Activated naive CD4-positive, alpha-beta T cell treated with anti-CD3 and anti-CD28 coated beads, Interleukin-2, amount 10 ng/mL, durations not matched to agents 7 days and 5 days (primary cell): Measurements from ENCODE around the gene PYCR2.
A peak's percentile ranks its signal among the peaks of the same experiment; 100 is the strongest.

Experiments
- CTCF ChIA-PET: fragments of 350-600 bp; sonication (Branson Sonifier 250); formaldehyde crosslinking; loops from one replicate; lab custom pipeline; 2021; ENCODE audit warnings: antibody characterized with exemption; lab: Charles Lee
- DNase-seq: peaks from one replicate; pipeline ENCODE4 v3.0.0-alpha.2; 2020
- H3K27ac Mint-ChIP-seq: one replicate; pipeline ENCODE4 v1.8.0; 2021; ENCODE audit warnings: mild to moderate bottlenecking, moderate library complexity, mixed read lengths
- H3K27me3 Mint-ChIP-seq: one replicate; pipeline ENCODE4 v1.8.0; 2021; ENCODE audit warnings: mild to moderate bottlenecking, mixed read lengths
- H3K36me3 Mint-ChIP-seq: one replicate; pipeline ENCODE4 v1.8.0; 2021; ENCODE audit warnings: mixed read lengths
- H3K4me1 Mint-ChIP-seq: one replicate; pipeline ENCODE4 v1.8.0; 2021; ENCODE audit warnings: mixed read lengths
- H3K4me3 Mint-ChIP-seq: one replicate; pipeline ENCODE4 v1.8.0; 2021; ENCODE audit warnings: mild to moderate bottlenecking, moderate library complexity, mixed read lengths
- H3K9me3 Mint-ChIP-seq: one replicate; pipeline ENCODE4 v1.8.0; 2021; ENCODE audit warnings: mixed read lengths

The PYCR2 gene

GRCh38 chr1:225921734-225922709, 2.0 kb downstream of the PYCR2 start:
- CTCF ChIA-PET = interaction anchor here (0.7 to 1.0 kb wide), 3 partner anchors 11 to 144 kb away, joined by 3 to 5 read pairs (median 3); partner anchors contain the start of gene SRP9
- Mint-ChIP-seq H3K4me1 (peaks cover 57% of the 10 kb centered on the region), H3K9me3 (no peaks in the 10 kb centered on the region), H3K27me3 (no peaks in the 10 kb centered on the region), H3K27ac (peak overlapping the region; percentile 75), H3K36me3 (peaks cover 49% of the 10 kb centered on the region), H3K4me3 (peak overlapping the region; percentile 96)
- DNase-seq = no peak

DNA sequence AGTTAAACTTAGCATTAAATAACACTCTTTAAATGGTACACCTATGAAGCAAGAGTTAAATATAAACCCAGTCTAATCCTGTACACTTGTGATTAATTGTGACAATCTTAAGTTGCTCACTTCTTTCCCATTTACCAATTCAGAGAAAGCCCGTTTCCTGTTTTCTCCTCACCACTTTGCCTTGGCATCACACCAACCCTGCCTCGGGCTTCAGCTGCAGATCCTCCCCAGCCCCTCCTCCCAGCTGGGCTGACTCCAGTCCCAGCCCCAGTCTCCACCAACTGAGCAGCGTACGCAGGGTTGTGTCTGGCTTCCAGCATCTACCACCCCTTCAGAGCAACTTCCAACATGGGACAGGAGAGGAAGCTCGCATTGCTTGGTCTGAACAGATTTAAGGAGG, 4.1 kb downstream of the PYCR2 start:
- Mint-ChIP-seq H3K4me1 (peaks cover 46% of the 10 kb centered on the region), H3K27ac (peak overlapping the region; percentile 84), H3K9me3 (no peaks in the 10 kb centered on the region), H3K36me3 (peaks cover 54% of the 10 kb centered on the region), H3K27me3 (no peaks in the 10 kb centered on the region), H3K4me3 (peak overlapping the region; percentile 3)
- DNase-seq = no peak
- CTCF ChIA-PET = interaction anchor here (1.2 kb wide), 1 partner anchor 445 kb away, joined by 4 read pairs; no protein-coding TSS in a partner anchor

- no peaks in the 10 kb centered on the region for H3K9me3 Mint-ChIP-seq
- no peak overlapping the region for H3K4me3 Mint-ChIP-seq
- H3K36me3 Mint-ChIP-seq = peaks cover 52% of the 10 kb centered on the region
- peaks cover 40% of the 10 kb centered on the region for H3K4me1 Mint-ChIP-seq
- CTCF ChIA-PET = no interaction called here
- no peaks in the 10 kb centered on the region for H3K27me3 Mint-ChIP-seq
- H3K27ac Mint-ChIP-seq = no peak overlapping the region
- no peak for DNase-seq
These were observed 5.8 kb downstream of the PYCR2 start for GRCh38 chr1:225918280-225918679.

- Mint-ChIP-seq H3K9me3 (no peaks in the 10 kb centered on the region), H3K27me3 (no peaks in the 10 kb centered on the region), H3K27ac (peak overlapping the region; percentile 15), H3K36me3 (peaks cover 47% of the 10 kb centered on the region), H3K4me3 (no peak overlapping the region), H3K4me1 (peaks cover 34% of the 10 kb centered on the region)
- no peak for DNase-seq
- CTCF ChIA-PET = interaction anchor here (1.5 kb wide), 1 partner anchor 39 kb away, joined by 3 read pairs; no protein-coding TSS in a partner anchor
These were observed 6.5 kb downstream of the PYCR2 start for GRCh38 chr1:225917536-225917935.

GRCh38 chr1:225917101-225917500, 6.9 kb downstream of the PYCR2 start:
- Mint-ChIP-seq H3K4me1 (peaks cover 30% of the 10 kb centered on the region), H3K36me3 (peaks cover 44% of the 10 kb centered on the region), H3K9me3 (no peaks in the 10 kb centered on the region), H3K27me3 (no peaks in the 10 kb centered on the region), H3K4me3 (no peak overlapping the region), H3K27ac (no peak overlapping the region)
- DNase-seq = no peak
- CTCF ChIA-PET = interaction anchor here (1.5 kb wide), 1 partner anchor 39 kb away, joined by 3 read pairs; no protein-coding TSS in a partner anchor

GRCh38 chr1:225915538-225915991, 8.5 kb downstream of the PYCR2 start:
- H3K27ac Mint-ChIP-seq = no peak overlapping the region
- CTCF ChIA-PET = no interaction called here
- no peak for DNase-seq
- no peaks in the 10 kb centered on the region for H3K27me3 Mint-ChIP-seq
- no peaks in the 10 kb centered on the region for H3K9me3 Mint-ChIP-seq
- H3K4me1 Mint-ChIP-seq = peaks cover 22% of the 10 kb centered on the region
- peaks cover 34% of the 10 kb centered on the region for H3K36me3 Mint-ChIP-seq
- H3K4me3 Mint-ChIP-seq = no peak overlapping the region

DNA sequence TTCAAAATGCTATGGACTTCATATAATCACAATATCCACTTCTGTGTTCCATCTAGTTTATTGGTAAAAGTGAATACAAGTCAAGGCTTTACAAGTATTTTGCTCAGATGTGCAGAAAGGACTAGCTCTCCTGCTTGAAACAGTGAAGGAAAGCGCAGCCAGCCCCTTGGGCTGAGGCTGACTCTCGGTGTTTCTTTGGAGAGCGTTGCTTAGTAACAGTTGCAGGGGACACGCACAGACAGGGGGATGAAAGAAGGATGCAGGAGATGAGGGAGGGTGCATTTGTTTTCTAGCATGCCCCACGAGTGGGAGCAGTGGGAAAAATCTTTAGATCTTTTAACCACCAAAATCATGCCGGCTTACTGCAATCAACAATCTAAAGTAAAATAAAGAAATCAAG, 9.1 kb downstream of the PYCR2 start:
- CTCF ChIA-PET = no interaction called here
- Mint-ChIP-seq H3K4me3 (no peak overlapping the region), H3K9me3 (no peaks in the 10 kb centered on the region), H3K4me1 (peaks cover 22% of the 10 kb centered on the region), H3K36me3 (peaks cover 29% of the 10 kb centered on the region), H3K27me3 (no peaks in the 10 kb centered on the region), H3K27ac (no peak overlapping the region)
- DNase-seq = no peak

DNA sequence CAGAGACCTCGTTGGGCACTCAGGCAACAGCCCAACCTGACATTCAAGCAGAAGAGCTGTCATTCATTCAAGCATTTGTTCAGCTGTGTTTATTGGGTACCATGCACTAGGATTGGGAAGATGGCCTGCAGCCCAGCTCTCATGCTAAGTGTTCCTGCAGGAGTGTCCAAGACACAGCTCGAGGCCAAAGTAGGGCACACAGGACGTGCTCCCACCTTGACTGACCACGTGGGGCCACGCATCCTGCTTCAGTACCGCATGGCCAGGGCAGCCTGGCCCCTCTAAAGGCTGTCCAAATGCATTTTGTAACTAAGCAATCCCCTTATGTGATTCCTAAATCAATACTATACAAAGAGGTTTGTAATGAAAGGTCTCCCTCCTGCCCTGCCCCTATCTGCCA, 9.7 kb downstream of the PYCR2 start:
- no peak overlapping the region for H3K4me3 Mint-ChIP-seq
- H3K27me3 Mint-ChIP-seq = no peaks in the 10 kb centered on the region
- CTCF ChIA-PET = interaction anchor here (1.1 kb wide), 1 partner anchor 440 kb away, joined by 3 read pairs; no protein-coding TSS in a partner anchor
- H3K36me3 Mint-ChIP-seq = peaks cover 24% of the 10 kb centered on the region
- no peak for DNase-seq
- no peak overlapping the region for H3K27ac Mint-ChIP-seq
- H3K9me3 Mint-ChIP-seq = no peaks in the 10 kb centered on the region
- H3K4me1 Mint-ChIP-seq = peaks cover 22% of the 10 kb centered on the region

DNA sequence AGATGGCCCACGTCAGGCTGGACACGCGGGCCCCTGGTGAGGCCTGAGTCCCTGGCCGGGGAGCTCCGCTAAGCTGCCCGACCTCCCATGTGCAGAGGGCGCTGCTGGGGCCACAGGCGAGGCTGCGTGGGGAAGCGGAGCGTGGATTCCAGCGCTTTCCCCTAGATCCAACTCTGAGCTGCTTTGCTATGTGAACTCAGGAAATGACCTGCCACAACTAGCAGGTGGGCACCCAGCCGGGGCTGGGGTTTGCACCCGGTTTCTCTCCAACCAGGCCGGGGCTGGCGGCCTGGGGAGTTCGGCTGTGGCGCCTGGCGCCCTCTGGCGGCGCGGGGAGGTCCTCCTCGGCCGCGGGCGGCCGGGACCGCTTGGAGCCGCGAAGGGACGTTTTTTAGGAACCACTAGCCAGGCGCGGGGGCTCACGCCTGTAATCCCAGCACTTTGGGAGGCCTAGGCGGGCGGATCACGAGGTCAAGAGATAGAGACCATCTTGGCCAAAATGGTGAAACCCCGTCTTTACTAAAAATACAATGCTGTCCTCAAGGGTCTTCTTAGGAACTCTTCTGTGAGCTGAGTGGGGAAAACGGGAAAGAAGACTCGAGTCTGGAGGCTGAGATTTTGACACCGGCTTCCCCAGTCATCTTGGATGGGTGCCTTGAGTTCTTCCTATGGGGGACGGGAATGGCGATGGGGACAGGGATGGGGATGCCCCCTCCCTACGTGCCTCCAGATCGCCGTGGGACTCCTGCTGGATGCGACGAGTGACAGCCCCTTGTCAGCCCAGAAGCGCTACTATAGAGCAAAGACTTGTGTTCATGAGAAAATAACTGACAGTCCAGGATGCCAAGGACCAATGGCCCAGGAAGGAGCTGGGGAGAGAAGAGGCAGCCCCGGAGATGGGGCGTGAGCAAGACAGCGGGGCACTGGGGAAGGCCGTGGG, 12.6 kb downstream of the PYCR2 start:
- Mint-ChIP-seq H3K4me1 (peaks cover 21% of the 10 kb centered on the region), H3K27ac (no peak overlapping the region), H3K4me3 (no peak overlapping the region), H3K27me3 (no peaks in the 10 kb centered on the region), H3K9me3 (no peaks in the 10 kb centered on the region), H3K36me3 (peaks cover 2% of the 10 kb centered on the region)
- CTCF ChIA-PET = interaction anchor here (0.7 to 2.8 kb wide), 22 partner anchors 10 to 443 kb away, joined by 3 to 12 read pairs (median 4); partner anchors contain the start of genes PYCR2 and SRP9
- DNase-seq = peak; percentile 78

DNA sequence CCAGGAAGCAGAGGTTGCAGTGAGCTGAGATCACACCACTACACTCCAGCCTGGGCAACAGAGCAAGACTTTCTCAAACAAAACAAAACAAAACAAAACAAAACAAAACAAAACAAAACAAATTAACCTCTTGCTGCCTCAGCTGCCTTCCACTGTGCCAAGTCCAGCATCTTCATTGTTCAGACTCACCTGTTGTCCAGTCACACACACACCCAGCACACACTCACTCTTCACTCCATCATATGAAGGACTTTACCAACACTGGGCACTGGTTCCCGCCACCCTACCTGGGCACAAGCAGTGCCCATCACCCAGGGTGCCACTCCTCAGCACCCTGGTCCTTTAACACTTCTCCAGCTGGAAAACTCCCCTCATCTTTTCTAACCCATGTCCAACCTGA, 14.6 kb downstream of the PYCR2 start:
- H3K9me3 Mint-ChIP-seq = no peaks in the 10 kb centered on the region

DNA sequence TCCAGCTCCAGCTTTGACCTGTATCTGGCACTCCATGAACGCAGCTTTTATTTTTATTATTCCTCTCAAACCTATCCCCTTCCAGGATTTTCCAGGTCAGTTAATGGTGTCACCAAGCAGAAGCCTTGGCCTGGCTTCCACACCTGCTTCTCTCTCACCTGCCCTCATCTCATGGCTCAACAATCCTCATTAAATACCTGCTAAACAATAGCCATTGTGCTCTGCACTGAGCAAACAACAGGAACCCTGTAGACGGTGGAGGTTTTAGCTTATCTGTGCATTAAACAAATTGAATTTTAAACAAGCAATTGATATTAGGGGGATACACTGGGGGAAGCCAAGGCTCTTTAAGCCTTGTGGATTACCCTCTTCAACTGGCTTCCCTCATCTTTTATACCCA, 15.3 kb downstream of the PYCR2 start:
- CTCF ChIA-PET = interaction anchor here (1.1 to 1.8 kb wide), 3 partner anchors 28 to 434 kb away, joined by 3 to 7 read pairs (median 4); no protein-coding TSS in a partner anchor
- H3K4me3 Mint-ChIP-seq = no peak overlapping the region
- peaks cover 8% of the 10 kb centered on the region for H3K27me3 Mint-ChIP-seq

More for the DNA sequence above, 14.6 kb downstream of the PYCR2 start:
- Mint-ChIP-seq H3K27ac (no peak overlapping the region), H3K27me3 (peaks cover 8% of the 10 kb centered on the region), H3K4me3 (no peak overlapping the region), H3K36me3 (no peaks in the 10 kb centered on the region), H3K4me1 (peaks cover 30% of the 10 kb centered on the region)
- DNase-seq = no peak
- CTCF ChIA-PET = interaction anchor here (0.9 to 2.5 kb wide), 5 partner anchors 17 to 434 kb away, joined by 3 to 10 read pairs (median 4); no protein-coding TSS in a partner anchor

GRCh38 chr1:225908013-225908640, 15.9 kb downstream of the PYCR2 start:
- no peaks in the 10 kb centered on the region for H3K9me3 Mint-ChIP-seq
- no peak overlapping the region for H3K4me3 Mint-ChIP-seq
- DNase-seq = no peak
- peaks cover 30% of the 10 kb centered on the region for H3K4me1 Mint-ChIP-seq
- CTCF ChIA-PET = interaction anchor here (1.1 to 1.6 kb wide), 2 partner anchors 28 to 428 kb away, joined by 3 to 4 read pairs; no protein-coding TSS in a partner anchor
- peaks cover 8% of the 10 kb centered on the region for H3K27me3 Mint-ChIP-seq
- H3K27ac Mint-ChIP-seq = no peak overlapping the region
- no peaks in the 10 kb centered on the region for H3K36me3 Mint-ChIP-seq

More for the DNA sequence above, 15.3 kb downstream of the PYCR2 start:
- no peak for DNase-seq
- Mint-ChIP-seq H3K9me3 (no peaks in the 10 kb centered on the region), H3K36me3 (no peaks in the 10 kb centered on the region), H3K27ac (no peak overlapping the region), H3K4me1 (peaks cover 30% of the 10 kb centered on the region)

- H3K9me3 Mint-ChIP-seq = no peaks in the 10 kb centered on the region
- peaks cover 8% of the 10 kb centered on the region for H3K27me3 Mint-ChIP-seq
- H3K36me3 Mint-ChIP-seq = no peaks in the 10 kb centered on the region
- H3K27ac Mint-ChIP-seq = no peak overlapping the region
- CTCF ChIA-PET = no interaction called here
- no peak overlapping the region for H3K4me3 Mint-ChIP-seq
- peaks cover 32% of the 10 kb centered on the region for H3K4me1 Mint-ChIP-seq
- DNase-seq = no peak
These were observed 16.7 kb downstream of the PYCR2 start for GRCh38 chr1:225907341-225907740.
